GM03348 (cell line): ENCODE measurements around the gene CCNQ.
A peak's percentile ranks its signal among the peaks of the same experiment; 100 is the strongest.
"Not testable (repeated sequence)": the region's sequence is repeated elsewhere in the genome, so short reads cannot be mapped to it uniquely, and the experiment has no call there.

ENCODE experiments used
- DNase-seq: peaks from one replicate; pipeline ENCODE4 v3.0.0; 2012; ENCODE audit warnings: low spot score

CCNQ gene

DNA sequence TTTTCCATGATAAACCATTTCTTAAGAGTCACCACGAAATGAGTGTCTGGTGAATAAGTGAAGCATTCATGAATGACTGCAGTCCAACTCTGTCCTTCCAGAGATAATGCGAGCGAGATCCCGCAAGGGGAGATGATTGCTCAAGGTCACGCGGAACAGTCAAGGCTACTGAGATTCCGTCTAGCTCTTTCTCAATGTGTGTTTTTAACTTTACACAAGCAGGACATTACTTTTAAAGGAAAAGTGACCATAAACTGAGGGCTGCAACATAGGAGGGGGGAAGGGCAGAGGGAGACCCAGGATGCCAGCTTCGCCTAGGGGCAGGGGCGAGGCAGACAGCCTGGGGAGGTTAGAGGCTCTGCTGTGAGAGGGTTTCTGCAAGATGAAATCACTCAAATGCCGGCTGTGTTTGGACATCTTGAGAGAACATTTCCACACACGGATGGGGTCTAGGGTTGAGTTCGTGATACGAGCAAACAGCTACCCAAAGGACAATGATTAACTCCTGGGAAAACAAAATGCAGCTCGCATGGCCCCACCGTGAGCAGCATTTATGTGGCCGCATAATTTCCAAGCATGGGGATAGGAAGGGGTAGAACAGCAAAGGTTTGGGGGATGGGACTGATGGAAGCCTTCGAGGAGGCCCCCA lies 23.8 kb upstream of the CCNQ start:
- DNase-seq: no peak

DNA sequence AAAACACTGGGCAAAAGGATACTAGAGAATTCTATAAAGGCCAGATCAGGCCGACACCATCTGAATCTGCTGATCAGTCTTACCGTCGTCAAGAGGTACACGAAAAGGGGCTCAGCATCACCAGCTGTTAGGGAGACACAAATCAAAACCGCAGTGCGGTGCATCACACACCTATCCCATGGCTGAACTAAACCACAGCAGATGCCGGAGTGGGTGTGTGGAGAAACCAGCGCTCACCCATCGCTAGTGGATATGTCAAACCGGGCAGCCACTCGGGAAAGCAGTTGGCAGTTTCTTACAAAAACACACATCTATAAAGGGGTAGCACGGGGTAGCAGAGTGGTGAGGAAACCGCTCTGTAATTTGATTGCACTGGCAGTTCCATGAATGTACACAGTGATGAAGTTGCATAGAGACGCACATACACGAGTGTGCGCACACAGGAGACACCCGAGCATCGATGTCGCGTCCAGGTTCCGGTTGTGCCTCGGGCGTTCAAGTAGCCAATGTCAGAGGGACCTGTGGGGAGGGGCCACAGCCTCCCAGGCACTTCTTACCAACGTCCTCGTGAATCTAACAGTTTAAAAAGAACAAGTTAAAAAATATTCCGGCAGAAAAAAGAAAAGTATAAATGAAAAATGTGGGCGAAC lies 23.1 kb upstream of the CCNQ start:
- DNase-seq: no peak

DNA sequence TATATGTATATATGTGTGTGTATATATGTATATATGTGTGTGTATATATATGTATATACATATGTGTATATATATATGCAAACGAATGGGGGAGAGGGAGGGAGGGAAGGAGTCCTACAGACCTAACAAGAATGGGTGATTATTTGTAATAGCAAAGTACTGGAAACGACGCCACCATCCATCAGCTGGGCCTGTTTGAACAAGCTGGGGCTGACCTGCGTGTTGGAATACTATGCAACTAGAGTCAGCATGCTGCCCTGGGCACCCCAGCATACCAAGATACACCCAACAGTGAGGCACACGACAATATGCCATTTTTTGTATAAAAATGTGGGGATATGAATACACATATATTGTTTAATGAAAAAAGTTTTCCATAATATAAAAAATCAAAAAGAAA lies 21.6 kb upstream of the CCNQ start:
- DNase-seq: no peak

DNA sequence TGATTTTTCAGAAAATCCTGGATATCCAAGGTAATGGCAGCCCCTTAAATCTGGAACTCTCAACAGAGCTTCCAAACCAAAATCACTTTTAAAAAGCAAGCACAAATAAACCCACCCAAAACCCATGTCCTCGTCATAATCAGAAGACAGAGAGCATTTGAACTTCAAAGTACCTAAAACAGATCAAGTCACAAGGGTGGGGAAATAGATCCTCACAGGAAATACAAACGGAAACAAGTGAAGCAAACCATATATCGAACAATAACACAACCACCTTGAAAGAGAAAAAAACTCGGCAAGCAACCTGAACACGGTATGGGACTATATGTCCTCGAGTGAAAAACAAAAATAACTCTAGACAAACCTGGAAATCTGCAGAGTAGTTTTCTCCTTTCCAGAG lies 15.9 kb upstream of the CCNQ start:
- no peak for DNase-seq

DNA sequence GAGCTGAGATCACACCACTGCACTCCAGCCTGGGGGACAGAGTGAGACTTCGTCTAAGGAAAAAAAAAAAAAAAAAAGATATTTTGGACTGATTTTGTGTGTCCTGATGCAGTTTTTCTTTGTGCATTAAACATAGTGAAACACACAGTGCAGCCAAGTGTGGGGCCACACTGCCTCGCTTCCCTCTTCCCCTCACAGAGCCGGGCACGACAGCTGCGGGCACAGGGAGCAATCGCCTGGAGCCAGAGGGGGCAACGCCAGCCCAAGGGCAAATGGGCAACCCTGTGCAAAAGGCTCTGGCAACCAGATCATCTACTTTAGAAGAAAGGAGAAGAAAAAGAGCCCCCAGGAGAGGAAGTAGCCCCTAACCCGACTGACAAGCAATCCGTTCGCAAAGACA lies 13.5 kb upstream of the CCNQ start:
- DNase-seq: no peak

DNA sequence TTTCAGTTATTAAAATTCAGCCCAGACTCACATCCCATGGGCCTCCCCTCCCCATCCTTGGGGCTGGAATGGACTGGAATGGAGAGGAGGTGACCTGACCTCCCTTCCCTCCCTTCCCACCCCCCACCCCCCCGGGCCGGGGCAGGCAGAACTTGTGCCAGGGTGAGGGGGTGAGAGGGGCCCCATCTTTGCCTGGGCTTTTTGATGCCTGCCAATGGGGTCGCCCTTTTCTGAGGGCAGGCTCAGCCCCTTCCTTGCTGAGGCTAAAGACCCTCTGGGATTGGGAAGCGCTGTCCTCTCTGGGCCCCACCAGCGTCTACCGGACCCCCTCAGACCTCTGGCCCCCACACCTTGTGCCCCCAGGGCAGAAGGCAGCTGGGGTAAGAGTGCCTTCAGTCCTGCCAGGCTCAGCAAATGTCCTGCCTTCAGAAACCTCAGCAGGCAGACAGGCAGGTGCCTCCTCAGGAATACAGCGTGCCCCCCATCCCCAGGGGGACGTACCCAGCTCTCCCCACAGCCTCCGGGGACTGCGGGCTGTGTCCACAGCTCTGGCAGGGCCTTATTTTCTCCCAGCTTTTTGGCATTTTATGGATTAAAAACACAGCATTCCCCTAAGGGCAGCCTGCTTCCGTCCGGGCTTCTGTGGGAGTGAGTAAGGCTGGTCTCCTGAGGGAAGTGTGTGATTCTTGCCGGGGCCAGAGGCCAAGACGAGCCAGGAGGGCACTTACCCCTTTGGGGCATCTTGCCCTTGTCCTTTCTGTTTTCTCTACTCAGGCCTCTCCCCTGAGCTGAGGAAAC lies 12.6 kb upstream of the CCNQ start:
- DNase-seq: no peak

DNA sequence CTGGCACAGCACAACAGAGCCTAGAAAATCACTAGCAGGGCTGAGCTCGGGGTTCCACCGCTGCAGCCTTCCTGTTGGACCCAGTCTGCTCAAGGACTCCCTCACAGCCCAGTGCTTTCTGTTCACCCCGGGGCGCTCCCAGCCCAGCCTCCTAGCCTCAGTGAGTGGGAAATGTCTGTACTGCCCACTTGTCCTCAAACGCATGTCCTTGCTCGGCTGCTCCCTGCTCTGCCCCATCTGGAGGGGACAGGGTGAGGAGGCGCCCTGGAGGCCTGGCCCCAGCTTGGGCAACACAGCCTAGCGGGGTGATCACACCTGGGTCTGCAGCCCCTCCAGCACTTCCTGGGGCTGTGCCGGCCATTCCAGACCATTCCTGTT lies 11.9 kb upstream of the CCNQ start:
- DNase-seq: no peak

DNA sequence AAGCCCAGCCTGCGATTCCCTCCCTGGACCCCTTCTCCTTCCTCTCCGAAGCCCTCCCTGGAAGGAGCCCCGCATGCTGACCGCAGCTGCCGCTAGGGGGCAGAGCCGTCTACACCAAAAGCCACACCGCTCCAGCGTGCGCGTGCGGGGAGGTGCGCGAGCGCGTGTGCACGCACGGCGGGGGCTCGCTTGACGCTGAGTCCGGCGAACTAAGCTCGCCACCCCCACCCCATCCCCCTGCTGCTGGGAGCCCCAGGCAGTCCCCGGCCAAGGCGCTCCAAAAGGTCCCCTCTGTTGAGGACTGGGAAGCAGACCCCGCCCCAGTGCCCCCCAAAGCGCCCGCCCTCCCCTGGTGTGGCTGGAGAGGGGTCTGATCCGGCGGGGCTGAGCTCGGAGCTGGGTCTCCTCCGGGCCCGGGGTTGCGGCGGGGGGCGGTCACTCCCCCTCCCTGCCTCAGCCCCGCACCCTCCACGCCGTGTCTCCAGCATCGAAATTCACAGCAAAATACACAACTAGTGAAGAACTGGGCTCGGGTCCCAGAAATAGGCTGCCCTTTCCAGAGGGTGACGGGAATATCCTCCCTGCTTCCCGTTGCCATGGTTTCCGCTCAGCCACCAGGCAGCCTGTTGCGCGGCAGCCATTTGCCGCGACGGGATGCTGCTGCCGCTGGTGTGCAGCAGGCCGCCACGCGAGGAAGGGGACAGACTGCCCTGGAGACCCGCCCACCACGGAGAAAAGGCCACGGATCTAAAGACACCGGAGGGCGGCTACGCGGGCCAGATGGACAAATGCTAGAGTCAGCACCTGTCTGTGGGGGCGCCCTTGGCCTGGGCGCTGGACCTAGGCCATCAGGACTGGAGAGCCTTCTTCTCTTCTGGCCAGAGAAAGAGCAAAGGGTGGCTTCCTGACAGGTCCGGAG lies 11.2 kb upstream of the CCNQ start:
- DNase-seq: peak; percentile 75

DNA sequence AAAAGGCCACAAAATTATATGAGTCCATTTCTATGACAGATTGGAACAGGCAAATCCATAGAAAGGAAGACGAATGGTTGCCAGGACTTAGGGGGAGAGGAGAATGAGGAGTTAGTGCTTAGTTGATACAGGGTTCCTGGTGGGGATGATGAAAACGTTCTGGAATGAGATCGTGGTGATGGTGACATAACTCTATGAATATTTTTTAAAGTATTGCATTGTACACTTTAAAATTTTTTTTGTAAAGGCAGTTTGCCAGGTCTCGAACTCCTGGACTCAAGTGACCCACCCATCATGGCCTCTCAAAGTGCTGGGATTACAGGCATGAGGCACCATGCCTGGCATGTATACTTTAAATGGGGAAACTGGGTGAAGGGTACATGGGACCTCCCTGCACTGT lies 9.9 kb upstream of the CCNQ start:
- no peak for DNase-seq

DNA sequence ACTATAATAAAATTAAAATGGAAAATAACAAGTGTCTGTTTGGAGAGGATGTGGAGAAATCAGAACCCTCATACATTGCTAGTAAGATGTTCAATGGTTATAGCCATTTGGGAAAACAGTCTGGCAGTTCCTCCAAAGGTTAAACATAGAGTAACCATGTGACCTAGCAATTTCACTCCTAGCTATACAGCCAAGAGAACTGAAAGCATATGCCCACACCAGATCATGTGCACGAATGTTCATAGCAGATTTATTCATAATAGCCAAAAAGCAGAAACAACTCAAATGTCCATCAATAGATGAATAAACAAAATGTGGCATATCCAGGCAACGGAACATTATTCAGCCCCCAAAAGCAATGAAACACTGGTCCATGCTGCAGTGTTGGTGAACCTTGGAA lies 9.4 kb upstream of the CCNQ start:
- no peak for DNase-seq

DNA sequence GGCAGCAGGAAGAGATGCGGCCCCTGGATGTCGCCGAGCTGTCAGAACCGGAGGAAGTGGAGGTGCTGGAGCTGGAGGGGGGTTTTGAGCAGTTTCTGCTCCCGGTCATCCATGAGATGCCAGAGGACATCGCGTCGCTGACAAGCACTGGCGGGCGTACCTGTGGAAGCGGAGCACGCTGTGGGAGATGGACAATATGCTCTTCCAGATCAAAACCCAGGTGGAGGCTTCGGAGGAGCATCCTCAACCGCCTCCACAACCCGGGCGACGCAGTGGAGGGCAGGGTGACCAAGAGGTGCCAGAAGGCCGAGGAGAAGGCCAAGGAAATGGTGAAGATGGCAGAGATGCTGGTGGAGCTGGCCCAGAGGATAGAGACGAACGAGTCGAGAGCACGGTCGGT lies 7.6 kb upstream of the CCNQ start:
- no peak for DNase-seq

DNA sequence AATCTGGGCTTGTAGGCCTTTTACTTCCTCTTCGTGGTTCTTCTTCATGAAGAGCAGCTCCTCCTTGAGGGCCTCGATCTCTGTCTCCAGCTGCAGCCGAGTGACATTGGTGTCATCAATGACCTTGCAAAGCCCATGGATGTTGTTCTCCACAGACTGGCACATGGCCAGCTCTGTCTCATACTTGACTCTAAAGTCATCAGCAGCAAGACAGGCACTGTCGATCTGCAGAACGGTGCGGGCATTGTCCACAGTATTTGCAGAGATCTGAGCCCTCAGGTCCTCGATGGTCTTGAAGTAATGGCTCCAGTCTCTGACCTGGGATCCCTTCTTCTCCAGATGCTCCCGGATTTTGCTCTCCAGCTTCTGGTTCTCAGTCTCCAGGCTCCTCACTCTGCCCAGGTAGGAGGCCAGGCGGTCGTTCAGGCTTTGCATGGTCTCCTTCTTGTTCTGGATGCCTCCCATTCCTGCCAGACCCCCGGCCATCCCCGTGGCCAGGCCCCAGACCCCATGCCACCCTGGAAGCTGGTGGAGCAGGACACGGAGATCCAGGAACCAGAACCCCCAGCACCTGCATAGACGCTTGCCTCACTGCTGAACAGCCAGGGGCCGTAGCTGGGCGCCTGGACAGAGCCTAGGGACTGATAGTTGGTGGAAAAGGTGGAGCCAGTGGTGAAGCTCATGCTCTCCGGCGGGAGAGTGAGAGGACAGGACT lies 5.9 kb upstream of the CCNQ start:
- not testable (repeated sequence) for DNase-seq

DNA sequence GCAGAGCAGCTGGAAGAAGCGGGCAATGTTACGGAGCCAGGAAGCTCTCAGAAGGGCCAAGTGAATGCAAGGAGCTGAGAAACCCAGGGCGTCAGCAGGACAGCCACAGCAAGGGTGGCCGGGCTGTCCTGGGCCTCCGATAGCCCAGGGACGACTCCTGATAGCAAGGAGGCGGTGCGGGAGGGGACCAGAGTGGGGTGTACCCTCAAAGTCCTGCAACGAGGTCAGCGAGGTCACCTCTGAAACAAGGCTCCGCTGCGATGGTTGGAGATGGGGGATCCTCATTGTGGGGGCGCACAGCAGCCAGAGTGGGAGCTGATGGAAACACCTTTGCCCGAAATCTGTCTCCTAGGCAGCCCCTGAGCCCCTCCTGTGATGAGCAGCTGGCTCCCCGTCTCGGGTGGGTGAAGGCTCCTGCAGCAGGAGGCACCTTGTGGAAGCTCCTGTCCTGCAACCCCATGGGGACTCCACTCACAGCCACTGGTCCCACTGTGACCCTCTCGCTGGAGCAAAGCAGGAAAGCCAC lies 4.3 kb upstream of the CCNQ start:
- DNase-seq: no peak

DNA sequence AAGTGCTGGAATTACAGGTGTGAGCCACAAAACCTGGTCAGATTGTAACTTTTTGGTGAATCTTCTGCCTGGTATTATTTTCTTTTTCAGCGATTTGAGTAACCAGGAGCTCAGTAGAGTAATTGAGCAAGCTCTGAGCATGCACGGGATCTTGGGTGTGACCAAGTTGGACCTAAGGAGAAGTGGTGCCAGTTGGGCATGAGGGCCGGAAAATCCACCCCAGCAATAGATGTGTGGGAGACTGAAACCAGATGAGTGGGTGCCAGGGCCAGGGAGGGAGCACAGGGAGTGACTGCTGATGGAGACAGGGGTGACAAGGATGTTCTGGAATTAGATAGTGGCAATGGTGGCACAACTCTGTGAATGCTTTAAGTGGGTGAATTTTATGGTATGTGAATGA lies 3.7 kb upstream of the CCNQ start:
- no peak for DNase-seq

DNA sequence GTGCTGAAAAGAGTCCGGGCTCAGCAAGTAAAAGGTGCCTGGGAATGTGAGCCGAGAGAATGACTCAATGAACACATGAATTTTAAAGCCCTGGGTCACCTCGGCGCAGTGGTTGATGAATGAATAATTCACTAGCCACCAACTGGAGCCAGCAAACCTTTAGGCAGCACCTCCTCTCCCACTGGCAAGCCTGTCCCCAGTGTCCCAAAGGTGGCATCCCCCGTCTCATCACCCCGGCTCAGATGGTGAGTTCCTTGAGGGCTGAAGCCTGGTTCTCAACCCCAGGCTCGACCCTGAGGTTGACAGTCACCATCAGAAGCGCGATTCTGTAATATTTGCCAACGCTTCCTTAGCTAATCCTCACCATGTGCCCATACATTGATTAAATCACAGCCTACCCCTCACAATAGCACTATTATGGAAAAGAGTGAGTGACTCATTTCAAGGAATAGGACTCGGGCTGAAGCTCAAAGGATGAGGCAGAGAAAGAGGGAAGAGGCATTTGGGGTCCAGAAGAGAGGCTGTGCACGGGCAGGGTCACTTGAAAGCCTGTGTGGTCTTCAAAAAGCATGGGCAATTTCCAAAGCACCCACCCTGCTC lies 2.7 kb upstream of the CCNQ start:
- DNase-seq: no peak

DNA sequence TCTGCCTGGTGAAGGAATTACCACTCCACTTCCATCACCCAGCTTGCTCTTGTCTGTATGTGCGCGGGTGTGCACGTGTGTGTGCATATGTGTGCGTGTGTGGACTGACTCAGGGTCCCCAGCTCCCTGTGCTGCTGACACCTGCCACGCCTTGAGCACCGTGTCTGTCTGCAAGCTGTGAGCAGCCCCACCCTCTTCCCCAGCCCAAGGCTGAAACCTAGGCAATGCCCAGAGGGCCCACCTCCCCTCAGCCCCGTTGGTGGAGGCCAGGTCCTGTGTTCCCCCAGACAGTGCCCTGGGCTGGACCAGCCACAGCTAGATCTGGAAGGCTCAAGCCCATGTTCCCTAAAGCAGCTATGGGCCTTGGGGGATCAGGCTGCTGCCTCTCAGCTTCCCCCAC lies 2.0 kb upstream of the CCNQ start:
- DNase-seq: no peak

DNA sequence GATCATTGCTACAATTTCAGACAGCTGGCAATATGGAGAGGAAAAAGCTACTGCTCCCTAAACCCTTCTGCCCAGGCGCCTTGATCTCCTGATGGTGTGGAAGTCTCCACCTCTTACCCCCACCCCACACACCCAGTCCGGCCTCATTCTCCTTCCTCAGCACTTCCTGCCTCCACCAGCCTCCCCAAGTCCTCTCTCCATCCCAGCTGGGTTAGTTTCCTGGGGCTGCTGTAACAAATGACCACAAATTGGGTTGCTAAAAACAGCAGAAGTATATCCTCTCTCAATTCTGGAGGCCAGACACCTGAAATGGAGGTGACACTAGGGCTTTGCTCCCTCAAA lies 1.1 kb upstream of the CCNQ start:
- peak; percentile 13 for DNase-seq

DNA sequence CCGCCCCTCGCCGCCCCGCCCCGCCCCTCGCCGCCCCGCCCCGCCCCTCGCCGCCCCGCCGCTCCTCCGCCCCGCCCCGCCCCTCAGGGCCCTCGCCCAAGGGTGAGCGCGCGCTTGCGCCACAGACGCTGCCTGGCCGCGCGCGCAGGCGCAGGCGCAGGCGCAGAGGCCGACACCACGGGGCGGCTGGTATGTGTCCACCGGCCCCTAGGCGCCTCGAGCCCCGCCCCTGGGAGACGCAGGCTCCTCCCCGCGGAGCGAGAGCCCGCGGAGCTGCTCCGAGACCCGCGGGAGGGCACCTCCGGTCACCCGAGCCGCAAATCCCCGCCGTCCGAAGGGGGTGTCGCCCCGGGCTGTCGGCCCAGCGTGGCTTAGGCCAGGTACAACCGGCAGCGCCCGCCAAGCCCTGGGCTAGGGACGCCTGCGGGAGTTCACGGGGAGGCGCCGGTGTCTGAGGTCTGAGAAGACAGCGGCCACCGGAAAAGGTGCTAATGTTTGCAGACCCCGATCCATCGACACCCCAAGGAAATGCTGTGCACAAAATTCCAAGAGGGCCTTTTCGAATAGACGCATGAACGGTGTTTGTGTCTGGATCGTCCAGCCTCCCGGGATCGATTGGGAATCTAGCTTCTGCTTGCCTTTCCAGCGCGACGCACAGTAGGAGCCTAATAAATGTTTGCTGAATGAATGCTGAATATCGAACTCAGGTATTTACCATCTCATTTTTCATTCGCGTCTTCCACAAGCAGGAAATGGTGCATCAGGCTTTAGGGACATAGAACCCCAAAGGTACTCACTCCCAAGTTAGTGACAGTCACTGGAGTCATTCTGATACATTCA lies 473 bp upstream of the CCNQ start:
- peak; percentile 97 for DNase-seq

DNA sequence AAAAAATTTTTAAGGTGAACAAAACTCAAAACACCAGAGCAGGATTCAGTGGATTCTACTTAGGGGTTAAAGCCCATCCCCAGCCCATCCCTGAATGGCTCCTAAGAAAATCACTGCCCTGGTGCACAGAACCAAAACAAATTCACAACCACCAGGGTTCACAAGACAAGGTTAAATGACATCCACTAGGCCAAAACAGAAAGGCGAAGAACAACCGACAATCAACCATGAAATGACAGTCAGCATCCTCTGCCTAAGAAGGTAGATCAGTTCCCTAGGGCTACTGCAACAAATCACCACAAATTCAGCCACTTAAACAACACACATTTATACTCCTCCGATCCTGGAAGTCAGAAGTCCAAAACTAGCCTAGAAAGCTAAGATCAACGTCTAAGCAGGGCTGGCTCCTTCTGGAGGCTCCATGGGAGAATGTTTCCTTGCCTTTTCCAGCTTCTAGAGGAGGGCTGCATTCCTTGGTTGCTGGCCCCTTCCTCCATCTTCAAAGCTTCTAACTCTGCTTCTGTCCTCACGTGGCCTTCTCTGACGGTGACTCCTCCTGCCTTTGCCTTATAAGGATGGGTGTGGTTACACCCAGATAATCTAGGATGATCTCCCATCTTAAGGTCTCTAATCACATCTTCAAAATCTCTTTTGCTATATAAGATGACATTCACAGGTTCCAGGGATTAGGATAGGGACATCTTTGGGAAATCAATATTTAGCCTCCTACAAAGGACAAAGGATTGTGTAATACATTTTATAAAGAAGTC lies 1.8 kb downstream of the CCNQ start:
- DNase-seq: no peak
